ENCODE results near the gene ZFP42.
"Not testable (repeated sequence)": the region's sequence is repeated elsewhere in the genome, so short reads cannot be mapped to it uniquely, and the experiment has no call there.

The ZFP42 gene

GRCh38 chr4:188021548-188022249 lies 26.1 kb downstream of the ZFP42 start:
- DNase-seq = no peak

GRCh38 chr4:188023682-188024081 lies 28.1 kb downstream of the ZFP42 start:
- no peak for DNase-seq

GRCh38 chr4:188025476-188025875 lies 29.9 kb downstream of the ZFP42 start:
- no peak for DNase-seq

GRCh38 chr4:188029114-188029513 lies 33.5 kb downstream of the ZFP42 start:
- no peak for DNase-seq

- no peak for DNase-seq
Observed at GRCh38 chr4:188030401-188030800, 34.8 kb downstream of the ZFP42 start.

GRCh38 chr4:188031751-188032150 lies 36.2 kb downstream of the ZFP42 start:
- no peak for DNase-seq

GRCh38 chr4:188032170-188032569 lies 36.6 kb downstream of the ZFP42 start:
- no peak for DNase-seq

- DNase-seq = no peak
Observed at GRCh38 chr4:188032583-188032982, 37.0 kb downstream of the ZFP42 start.

- DNase-seq = peak; percentile 20
Observed at GRCh38 chr4:188037003-188037713, 41.6 kb downstream of the ZFP42 start.

- no peak for DNase-seq
Observed at GRCh38 chr4:188041721-188042120, 46.1 kb downstream of the ZFP42 start.

- no peak for DNase-seq
Observed at GRCh38 chr4:188042191-188042590, 46.6 kb downstream of the ZFP42 start.

- DNase-seq = no peak
Observed at GRCh38 chr4:188043154-188043553, 47.6 kb downstream of the ZFP42 start.

GRCh38 chr4:188045461-188045860 lies 49.9 kb downstream of the ZFP42 start:
- DNase-seq = not testable (repeated sequence)

- no peak for DNase-seq
Observed at GRCh38 chr4:188046657-188047056, 51.1 kb downstream of the ZFP42 start.

- no peak for DNase-seq
Observed at GRCh38 chr4:188053302-188053701, 57.7 kb downstream of the ZFP42 start.
